ENCODE results near the gene AIG1.
"Not testable (repeated sequence)": the region's sequence is repeated elsewhere in the genome, so short reads cannot be mapped to it uniquely, and the experiment has no call there.

AIG1 gene

GRCh38 chr6:143332153-143332845 is 271.6 kb downstream of the AIG1 start:
- no peak for DNase-seq (ENCODE audit: low spot score)

GRCh38 chr6:143333081-143333480 is 272.4 kb downstream of the AIG1 start:
- no peak for DNase-seq (ENCODE audit: low spot score)

- DNase-seq (ENCODE audit: low spot score) = no peak
These were observed 273.2 kb downstream of the AIG1 start for GRCh38 chr6:143333749-143334520.

GRCh38 chr6:143335865-143336264 is 275.2 kb downstream of the AIG1 start:
- no peak for DNase-seq (ENCODE audit: low spot score)

GRCh38 chr6:143336446-143337152 is 275.9 kb downstream of the AIG1 start:
- no peak for DNase-seq (ENCODE audit: low spot score)

GRCh38 chr6:143337201-143337949 is 276.7 kb downstream of the AIG1 start:
- peak; percentile 23 for DNase-seq (ENCODE audit: low spot score)

GRCh38 chr6:143339223-143339622 is 278.5 kb downstream of the AIG1 start:
- DNase-seq (ENCODE audit: low spot score) = no peak

GRCh38 chr6:143345477-143345876 is 284.8 kb downstream of the AIG1 start:
- DNase-seq (ENCODE audit: low spot score) = not testable (repeated sequence)

GRCh38 chr6:143346004-143346403 is 285.3 kb downstream of the AIG1 start:
- no peak for DNase-seq (ENCODE audit: low spot score)

GRCh38 chr6:143348531-143348930 is 287.8 kb downstream of the AIG1 start:
- DNase-seq (ENCODE audit: low spot score) = no peak

- no peak for DNase-seq (ENCODE audit: low spot score)
These were observed 288.8 kb downstream of the AIG1 start for GRCh38 chr6:143349530-143349929.

- DNase-seq (ENCODE audit: low spot score) = no peak
These were observed 295.6 kb downstream of the AIG1 start for GRCh38 chr6:143356101-143356880.

- DNase-seq (ENCODE audit: low spot score) = no peak
These were observed 296.5 kb downstream of the AIG1 start for GRCh38 chr6:143357152-143357551.

GRCh38 chr6:143357561-143358255 is 297.0 kb downstream of the AIG1 start:
- no peak for DNase-seq (ENCODE audit: low spot score)

GRCh38 chr6:143361536-143362191 is 301.0 kb downstream of the AIG1 start:
- DNase-seq (ENCODE audit: low spot score) = no peak

- no peak for DNase-seq (ENCODE audit: low spot score)
These were observed 301.5 kb downstream of the AIG1 start for GRCh38 chr6:143362192-143362558.

- DNase-seq (ENCODE audit: low spot score) = no peak
These were observed 302.6 kb downstream of the AIG1 start for GRCh38 chr6:143363299-143363698.

GRCh38 chr6:143368426-143368825 is 307.7 kb downstream of the AIG1 start:
- no peak for DNase-seq (ENCODE audit: low spot score)

GRCh38 chr6:143369971-143370370 is 309.3 kb downstream of the AIG1 start:
- DNase-seq (ENCODE audit: low spot score) = no peak

- DNase-seq (ENCODE audit: low spot score) = no peak
These were observed 310.2 kb downstream of the AIG1 start for GRCh38 chr6:143370812-143371370.
